GM12874 (cell line): ENCODE data around the gene SAP30BP.

Source experiments
- TF ChIP-seq, protein P1 (sequence below): IDR thresholded peaks from 2 replicates; pipeline ENCODE4 v1.5.1; 2011; ENCODE audit warnings: low read depth, mild to moderate bottlenecking, control low read depth, low read length, moderate library complexity; ENCODE audit not compliant: insufficient read depth

SAP30BP gene

DNA sequence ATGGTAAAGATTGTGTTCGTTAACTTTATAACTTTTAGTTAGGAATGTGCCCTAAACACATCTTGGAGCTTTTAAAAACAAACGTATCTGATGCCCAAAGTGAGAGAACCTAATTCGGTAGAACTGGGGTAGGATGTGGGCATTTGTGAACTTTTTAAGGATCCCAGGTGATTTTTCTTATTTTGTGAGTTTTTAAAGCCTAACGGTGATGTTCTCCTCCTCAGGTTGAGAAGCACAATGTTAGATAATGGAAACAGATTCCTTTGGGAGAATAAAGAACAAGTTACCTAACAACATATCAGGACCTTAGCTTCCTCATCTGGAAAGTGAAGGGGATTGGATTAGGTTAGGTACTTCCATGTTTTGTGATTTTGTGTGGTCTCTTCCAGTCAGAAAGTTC is 687 bp downstream of the SAP30BP start:
- TF ChIP-seq, protein P1, sequence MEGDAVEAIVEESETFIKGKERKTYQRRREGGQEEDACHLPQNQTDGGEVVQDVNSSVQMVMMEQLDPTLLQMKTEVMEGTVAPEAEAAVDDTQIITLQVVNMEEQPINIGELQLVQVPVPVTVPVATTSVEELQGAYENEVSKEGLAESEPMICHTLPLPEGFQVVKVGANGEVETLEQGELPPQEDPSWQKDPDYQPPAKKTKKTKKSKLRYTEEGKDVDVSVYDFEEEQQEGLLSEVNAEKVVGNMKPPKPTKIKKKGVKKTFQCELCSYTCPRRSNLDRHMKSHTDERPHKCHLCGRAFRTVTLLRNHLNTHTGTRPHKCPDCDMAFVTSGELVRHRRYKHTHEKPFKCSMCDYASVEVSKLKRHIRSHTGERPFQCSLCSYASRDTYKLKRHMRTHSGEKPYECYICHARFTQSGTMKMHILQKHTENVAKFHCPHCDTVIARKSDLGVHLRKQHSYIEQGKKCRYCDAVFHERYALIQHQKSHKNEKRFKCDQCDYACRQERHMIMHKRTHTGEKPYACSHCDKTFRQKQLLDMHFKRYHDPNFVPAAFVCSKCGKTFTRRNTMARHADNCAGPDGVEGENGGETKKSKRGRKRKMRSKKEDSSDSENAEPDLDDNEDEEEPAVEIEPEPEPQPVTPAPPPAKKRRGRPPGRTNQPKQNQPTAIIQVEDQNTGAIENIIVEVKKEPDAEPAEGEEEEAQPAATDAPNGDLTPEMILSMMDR = no peak

DNA sequence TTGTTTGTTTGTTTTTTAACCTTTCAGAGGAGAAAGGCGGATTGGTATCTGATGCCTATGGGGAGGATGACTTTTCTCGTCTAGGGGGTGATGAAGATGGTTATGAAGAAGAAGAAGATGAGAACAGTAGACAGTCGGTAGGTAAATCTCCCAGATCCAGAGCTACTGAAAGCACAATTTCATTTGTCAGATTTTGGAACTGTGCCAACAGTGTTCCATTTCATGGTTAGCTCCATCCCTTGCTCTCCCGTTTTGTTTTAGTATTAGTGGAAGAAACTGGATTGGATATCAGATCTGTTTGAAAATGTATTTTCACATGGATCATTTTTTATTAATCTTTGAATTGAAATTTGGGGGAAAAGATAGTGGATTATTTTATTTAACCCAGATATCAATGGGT is 1.4 kb downstream of the SAP30BP start:
- TF ChIP-seq, protein P1 = no peak

DNA sequence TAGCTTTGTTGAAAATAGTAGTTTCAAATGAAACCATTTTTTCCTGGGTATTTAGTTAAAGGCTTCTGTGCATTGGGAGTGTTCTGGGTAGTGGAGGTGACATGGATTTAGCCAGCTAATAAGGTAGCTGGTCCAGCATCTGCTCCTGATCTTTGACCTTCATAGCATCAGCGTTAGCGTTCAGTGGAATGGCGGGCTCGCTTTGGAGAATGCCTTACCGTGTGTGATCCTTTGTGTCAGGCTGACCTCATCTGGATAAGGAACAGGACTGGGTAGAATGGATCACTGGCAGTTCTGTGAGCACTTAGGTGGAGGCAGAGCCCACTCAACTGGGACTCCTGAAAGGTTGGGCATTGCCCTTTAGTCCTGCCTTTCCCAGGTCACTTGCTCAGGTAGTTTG is 3.7 kb downstream of the SAP30BP start:
- TF ChIP-seq, protein P1 = no peak

DNA sequence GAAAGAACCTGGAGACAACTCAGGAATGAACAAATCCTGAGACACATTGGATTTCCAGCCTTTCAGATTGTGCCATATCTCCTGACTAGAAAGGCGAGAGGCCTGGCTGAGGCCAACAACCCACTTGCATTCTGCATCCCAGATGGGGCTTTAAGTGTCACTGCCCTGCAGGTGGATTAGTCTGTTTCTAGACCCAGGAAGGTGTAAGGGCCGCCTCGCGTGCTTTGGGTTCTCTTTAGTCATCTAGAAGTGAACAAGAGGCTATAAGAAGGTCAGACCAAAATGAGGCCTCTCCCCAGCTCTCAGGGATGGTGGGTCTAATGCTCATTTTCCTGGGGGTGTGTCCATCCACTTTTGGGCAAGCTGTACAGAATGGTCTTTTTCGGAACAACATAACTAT is 4.9 kb downstream of the SAP30BP start:
- TF ChIP-seq, protein P1 = no peak

DNA sequence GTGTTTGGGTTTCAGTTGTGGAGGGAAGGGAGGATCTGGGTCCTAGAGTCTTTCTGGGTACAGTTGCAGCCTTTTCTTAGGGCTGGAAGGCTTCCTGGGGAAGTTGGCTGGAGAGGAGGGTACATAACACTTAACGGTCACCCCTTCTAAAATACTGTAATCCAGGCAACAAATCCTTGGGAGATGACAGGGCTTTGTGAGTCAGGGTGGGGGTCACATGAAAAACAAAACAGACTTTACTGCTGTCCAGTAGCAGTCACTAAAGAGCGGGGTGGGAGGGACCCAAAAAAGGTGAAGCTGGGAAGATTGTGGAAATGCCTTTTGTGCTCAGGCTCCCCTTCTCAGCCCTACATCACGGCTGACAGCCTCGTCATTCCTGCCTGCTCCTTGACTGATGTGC is 6.3 kb downstream of the SAP30BP start:
- TF ChIP-seq, protein P1 = no peak

DNA sequence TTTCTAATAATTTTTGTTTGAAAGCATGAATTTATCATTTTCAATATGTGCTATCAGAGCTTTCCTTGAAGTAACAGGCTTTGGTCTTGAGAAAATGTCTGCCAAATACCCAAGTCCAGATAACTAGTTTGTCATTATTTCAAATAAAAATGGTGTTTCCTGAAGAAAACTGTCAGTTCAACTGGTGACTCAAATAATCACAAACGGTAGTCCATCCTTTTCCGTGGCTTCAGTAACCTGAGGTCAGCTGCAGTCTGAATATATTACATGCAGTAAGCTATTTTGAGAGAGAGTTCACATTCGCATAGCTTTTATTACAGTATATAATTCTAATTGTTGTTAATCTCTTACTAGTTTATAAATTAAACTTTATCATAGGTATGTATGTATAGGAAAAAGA is 9.3 kb downstream of the SAP30BP start:
- TF ChIP-seq, protein P1 = no peak

DNA sequence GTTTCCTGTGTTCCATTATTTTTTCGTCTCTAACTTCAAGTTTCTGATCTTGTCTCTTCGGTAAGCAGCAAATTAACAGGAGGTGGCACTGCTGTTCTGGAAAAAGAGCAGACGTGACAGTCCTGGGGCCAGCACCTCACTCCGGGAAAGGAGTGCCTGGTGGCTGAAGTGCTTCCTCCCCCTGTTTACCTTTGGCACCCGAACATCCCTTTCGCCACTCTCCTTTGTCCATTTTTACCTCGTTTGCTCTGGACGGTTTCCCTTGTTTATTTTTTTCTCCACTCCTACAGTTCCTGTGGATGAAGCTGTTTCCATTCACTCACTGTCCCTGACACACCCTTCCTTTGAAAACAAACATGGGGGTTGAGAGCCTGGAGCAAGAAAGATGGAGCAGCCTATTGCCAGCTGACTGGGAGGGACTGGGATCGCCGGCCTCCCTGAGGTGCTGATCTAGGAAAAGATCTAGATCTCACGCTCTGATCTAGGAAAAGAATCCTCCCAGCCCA is 12.6 kb downstream of the SAP30BP start:
- TF ChIP-seq, protein P1 = no peak
